HCT116 (cell line): ENCODE results near the gene NXPE4. TPM values are rescaled to one million over a fixed set of nuclear protein-coding genes. Genes with fewer than 3 reads are reported as not detected.

Experiments used
- ATAC-seq: fragments of 200-7000 bp; cut with Tn5 transposase; 2 replicates; pipeline ENCODE4 v1.9.1; 2020; ENCODE audit warnings: mild to moderate bottlenecking, moderate library complexity
- Bru-seq: library from RNA; stranded (reverse); fragments of 400-500 nt; gene quantifications from one replicate; lab custom pipeline; 2021; lab: Mats Ljungman, UMichigan
- BruChase-seq, 2 experiments: library from RNA; stranded (reverse); fragments of 400-500 nt; gene quantifications; one replicate each; lab custom pipeline; 2021; lab: Mats Ljungman, UMichigan
- BruUV-seq: library from RNA; stranded (reverse); fragments of 400-500 nt; replicated peaks from 2 replicates; lab custom pipeline; 2021; lab: Mats Ljungman, UMichigan
- CTCF ChIA-PET: fragments of 300-600 bp; sonication (Branson Sonifier 250); formaldehyde crosslinking; loops from one replicate; lab custom pipeline; 2021; ENCODE audit warnings: antibody characterized with exemption; lab: Charles Lee
- POLR2A ChIA-PET: fragments of 300-600, 350-600 bp; sonication (Branson Sonifier 250); formaldehyde crosslinking; loops from one replicate; lab custom pipeline; 2021; ENCODE audit warnings: antibody characterized with exemption; lab: Charles Lee
- RAD21 ChIA-PET, 2 experiments: fragments of 300-600 bp; sonication (Branson Sonifier 250); formaldehyde crosslinking; loops; one replicate each; lab custom pipeline; 2023; ENCODE audit warnings: low total read pairs in 2 of 2; ENCODE audit not compliant: uncharacterized antibody in 2 of 2, unreplicated experiment in 2 of 2, low non-redundant PET in 1 of 2; lab: Charles Lee
- DNase-seq: peaks from one replicate; pipeline ENCODE4 v3.0.0-alpha.2; 2010; ENCODE audit warnings: low read depth, low spot score
- H2AFZ ChIP-seq: fragments of 200-600 bp; shearing (Covaris generic), sonication (generic); 2 replicates; pipeline ENCODE4 v1.6.1; 2017; ENCODE audit warnings: low read depth, mixed run types, mixed read lengths, antibody characterized with exemption, low read length; ENCODE audit not compliant: poor library complexity, severe bottlenecking
- H3K27ac ChIP-seq: 2 replicates; pipeline ENCODE4 v1.5.1; 2012; ENCODE audit warnings: low read depth, low read length
- H3K27me3 ChIP-seq: fragments of 200-600 bp; sonication (generic); 2 replicates; pipeline ENCODE4 v1.6.1; 2016; ENCODE audit warnings: mixed run types, low read length, mixed read lengths; ENCODE audit not compliant: insufficient read depth
- H3K36me3 ChIP-seq, 2 experiments: fragments of 200-500 bp in 1 of 2; fragments of 200-600 bp in 1 of 2; sonication (Bioruptor generic) in 1 of 2; sonication (generic) in 1 of 2; 2 replicates each; pipeline versions ENCODE4 v1.5.1 to v1.6.1; 2014 to 2016; ENCODE audit warnings: low read length in 2 of 2, inconsistent platforms in 1 of 2, mixed read lengths in 1 of 2, mixed run types in 1 of 2; ENCODE audit not compliant: insufficient read depth in 2 of 2, control insufficient read depth in 1 of 2
- H3K4me1 ChIP-seq, 2 experiments: fragments of 200-600 bp in 1 of 2; sonication (generic) in 1 of 2; 2 replicates each; pipeline versions ENCODE4 v1.5.1 to v1.6.1; 2012 to 2017; ENCODE audit warnings: low read length in 2 of 2, inconsistent platforms in 1 of 2, mild to moderate bottlenecking in 1 of 2, mixed read lengths in 1 of 2, mixed run types in 1 of 2, moderate library complexity in 1 of 2; ENCODE audit not compliant: insufficient read depth in 2 of 2, control insufficient read depth in 1 of 2
- H3K4me2 ChIP-seq: fragments of 200-600 bp; sonication (generic); 2 replicates; pipeline ENCODE4 v1.6.1; 2017; ENCODE audit warnings: mixed run types, low read length, mixed read lengths
- H3K4me3 ChIP-seq, 2 experiments: fragments of 200-600 bp in 1 of 2; sonication (generic) in 1 of 2; replicated peaks in 1 of 2; 2 replicates each; pipeline ENCODE4 v1.5.1; 2011 to 2016; ENCODE audit warnings: low read length in 2 of 2, control low read depth in 1 of 2, low read depth in 1 of 2, mild to moderate bottlenecking in 1 of 2, mixed read lengths in 1 of 2, mixed run types in 1 of 2
- H3K79me2 ChIP-seq: fragments of 200-600 bp; sonication (generic); 2 replicates; pipeline ENCODE4 v1.6.1; 2017; ENCODE audit warnings: mild to moderate bottlenecking, mixed run types, low read length, moderate library complexity, mixed read lengths; ENCODE audit not compliant: insufficient read depth
- H3K9ac ChIP-seq: fragments of 200-600 bp; sonication (generic); 2 replicates; pipeline ENCODE4 v1.6.1; 2016; ENCODE audit warnings: low read length, mixed read lengths
- H3K9me2 ChIP-seq: fragments of 200-600 bp; sonication (generic), shearing (Covaris generic); 2 replicates; pipeline ENCODE4 v1.6.1; 2017; ENCODE audit warnings: mixed run types, mild to moderate bottlenecking, moderate library complexity; ENCODE audit not compliant: insufficient read depth
- H3K9me3 ChIP-seq, 2 experiments: fragments of 200-500 bp in 1 of 2; fragments of 200-600 bp in 1 of 2; sonication (Bioruptor generic) in 1 of 2; sonication (generic) in 1 of 2; 2 replicates each; pipeline ENCODE4 v1.6.1; 2014 to 2017; ENCODE audit warnings: low read length in 2 of 2, mixed read lengths in 2 of 2, inconsistent platforms in 1 of 2, low read depth in 1 of 2, mild to moderate bottlenecking in 1 of 2, mixed run types in 1 of 2, moderate library complexity in 1 of 2; ENCODE audit not compliant: control insufficient read depth in 1 of 2, insufficient read depth in 1 of 2
- H4K20me1 ChIP-seq: fragments of 200-600 bp; sonication (generic), shearing (Covaris generic); 2 replicates; pipeline ENCODE4 v1.6.1; 2017; ENCODE audit warnings: mixed run types, mild to moderate bottlenecking, moderate library complexity; ENCODE audit not compliant: insufficient read depth
- ATF3 ChIP-seq: IDR thresholded peaks from 2 replicates; pipeline ENCODE4 v1.6.1; 2012
- CBX3 ChIP-seq: IDR thresholded peaks from 2 replicates; pipeline ENCODE4 v1.6.1; 2012; ENCODE audit warnings: low read depth
- CEBPB ChIP-seq: IDR thresholded peaks from 2 replicates; pipeline ENCODE4 v1.6.1; 2012; ENCODE audit warnings: low read depth
- CTCF ChIP-seq, 3 experiments: fragments of 200-600 bp in 1 of 3; sonication (generic) in 1 of 3; IDR thresholded peaks in 2 of 3; conservative IDR thresholded peaks in 1 of 3; 2 replicates each; pipeline ENCODE4 v1.5.1; 2012 to 2017; ENCODE audit warnings: low read depth in 2 of 3, low read length in 2 of 3, antibody characterized with exemption in 1 of 3, borderline replicate concordance in 1 of 3, control low read depth in 1 of 3, mild to moderate bottlenecking in 1 of 3, mixed read lengths in 1 of 3, mixed run types in 1 of 3, moderate library complexity in 1 of 3; ENCODE audit not compliant: insufficient read depth in 1 of 3
- EGR1 ChIP-seq: IDR thresholded peaks from 2 replicates; pipeline ENCODE4 v1.6.1; 2012; ENCODE audit warnings: low read depth
- ELF1 ChIP-seq: IDR thresholded peaks from 2 replicates; pipeline ENCODE4 v1.6.1; 2012; ENCODE audit warnings: low read depth, borderline replicate concordance
- EZH2 ChIP-seq: fragments of 200-600 bp; sonication (generic); IDR thresholded peaks from 2 replicates; pipeline ENCODE4 v1.6.1; 2017; ENCODE audit warnings: antibody characterized with exemption, mixed run types
- EZH2phosphoT487 ChIP-seq: fragments of 200-600 bp; IDR thresholded peaks from 2 replicates; pipeline ENCODE4 v1.6.1; 2018; ENCODE audit warnings: antibody characterized with exemption, borderline replicate concordance
- FOSL1 ChIP-seq: IDR thresholded peaks from 2 replicates; pipeline ENCODE4 v1.6.1; 2012; ENCODE audit warnings: low read depth
- JUND ChIP-seq: IDR thresholded peaks from 2 replicates; pipeline ENCODE4 v1.6.1; 2012
- MAX ChIP-seq: IDR thresholded peaks from 2 replicates; pipeline ENCODE4 v1.6.1; 2012
- POLR2A ChIP-seq: IDR thresholded peaks from 2 replicates; pipeline ENCODE4 v1.7.0; 2011; ENCODE audit warnings: borderline replicate concordance; ENCODE audit not compliant: insufficient read depth, insufficient read length; ENCODE audit errors: extremely low read depth
- POLR2AphosphoS5 ChIP-seq: IDR thresholded peaks from 2 replicates; pipeline ENCODE4 v1.6.1; 2011; ENCODE audit warnings: mild to moderate bottlenecking, low read depth, low read length, moderate library complexity
- REST ChIP-seq: IDR thresholded peaks from 2 replicates; pipeline ENCODE4 v1.6.1; 2012; ENCODE audit warnings: low read depth
- SIN3A ChIP-seq: IDR thresholded peaks from 2 replicates; pipeline ENCODE4 v1.6.1; 2012; ENCODE audit warnings: low read depth
- SRF ChIP-seq: IDR thresholded peaks from 2 replicates; pipeline ENCODE4 v1.6.1; 2012; ENCODE audit warnings: low read depth
- YY1 ChIP-seq: IDR thresholded peaks from 2 replicates; pipeline ENCODE4 v1.6.1; 2011; ENCODE audit warnings: low read length, low read depth, moderate library complexity, mild to moderate bottlenecking; ENCODE audit not compliant: insufficient replicate concordance; ENCODE audit errors: extremely low read depth
- ZBTB33 ChIP-seq: IDR thresholded peaks from 2 replicates; pipeline ENCODE4 v1.6.1; 2011; ENCODE audit warnings: mild to moderate bottlenecking, low read length, moderate library complexity; ENCODE audit not compliant: insufficient replicate concordance; ENCODE audit errors: extremely low read depth
- ZNF274 ChIP-seq: fragments of 200-500 bp; sonication (Bioruptor generic); IDR thresholded peaks from 2 replicates; pipeline ENCODE4 v1.6.1; 2014; ENCODE audit warnings: mild to moderate bottlenecking, low read depth, low read length, inconsistent platforms
- intact Hi-C: fragments of 100-400 bp; cut with micrococcal nuclease; formaldehyde crosslinking; loops from 2 replicates; pipeline ENCODE4 v1.10.0; 2022
- long read RNA-seq: library from polyadenylated mRNA; unstranded; transcript quantifications from one replicate; pipeline ENCODE4 v2.0.0, GENCODE V29; 2021; ENCODE audit not compliant: unreplicated experiment
- polyA plus RNA-seq: library from polyadenylated mRNA; unstranded; fragments of >200 nt; gene quantifications from 2 replicates; pipeline ENCODE4 v1.2.1, GENCODE V29; 2012; ENCODE audit warnings: missing spikeins
- total RNA-seq: library from RNA; stranded (reverse); gene quantifications from one replicate; pipeline ENCODE4 v1.2.1, GENCODE V29; 2021; ENCODE audit not compliant: unreplicated experiment

Gene NXPE4
- total RNA-seq (not detected), Bru-seq, nascent RNA (not detected), BruChase-seq, experiment 1, labeled RNA remaining after a 6-hour chase (not detected), BruChase-seq, experiment 2, labeled RNA remaining after a 2-hour chase (not detected)
- polyA plus RNA-seq, result not detected in 2 replicates
- long read RNA-seq, result 0 reads

- Histone ChIP-seq H3K36me3 (no peaks in the 10 kb centered on the region), H3K9me2 (no peaks in the 10 kb centered on the region), H3K79me2 (no peaks in the 10 kb centered on the region), H3K27ac (no peak within 1 kb of the TSS), H3K9ac (no peak within 1 kb of the TSS), H3K4me2 (no peak within 1 kb of the TSS), H3K27me3 (no peaks in the 10 kb centered on the region), H4K20me1 (no peaks in the 10 kb centered on the region), H3K4me1 (no peaks in the 10 kb centered on the region), H3K9me3 (no peaks in the 10 kb centered on the region), H2AFZ (no peak within 1 kb of the TSS), H3K4me3 (no peak within 1 kb of the TSS)
- intact Hi-C loops, result no loop called here
- POLR2A ChIA-PET, result no interaction called here
- RAD21 ChIA-PET, result no interaction called here
- no peak for TF ChIP-seq ATF3
- no peak for TF ChIP-seq ELF1
- TF ChIP-seq MAX, result no peak
- no peak for TF ChIP-seq SIN3A
- TF ChIP-seq CTCF (IDR thresholded peaks at IDR 0.05 in 2 of 3, conservative IDR thresholded peaks at IDR 0.05 in 1 of 3; ENCODE audit: borderline replicate concordance in 1 of 3, insufficient read depth in 1 of 3, low read depth in 2 of 3, low read length in 2 of 3), result no peak
- no peak for TF ChIP-seq EZH2
- no peak for TF ChIP-seq ZNF274
- no peak for TF ChIP-seq FOSL1
- TF ChIP-seq ZBTB33, result no peak
- no peak for TF ChIP-seq REST
- no peak for TF ChIP-seq SRF
- TF ChIP-seq POLR2A, result no peak
- TF ChIP-seq EGR1, result no peak
- TF ChIP-seq JUND, result no peak
- TF ChIP-seq POLR2AphosphoS5, result no peak
- TF ChIP-seq CEBPB, result no peak
- no peak for TF ChIP-seq CBX3
- TF ChIP-seq YY1, result no peak
- no peak for TF ChIP-seq EZH2phosphoT487
- DNase-seq (no peak), ATAC-seq (no peak)
- BruUV-seq, result no TSS peak
- CTCF ChIA-PET, result no interaction called here
Measured at GRCh38 chr11:114595571-114595970, at the start of gene NXPE4. Gene NXPE4, minus strand, starts transcription at chr11:114595786. Its CDS starts 1,027 bp downstream, at chr11:114594759.
